ENCODE results near the gene ACACA. TPM values are rescaled to one million over a fixed set of nuclear protein-coding genes. Genes with fewer than 3 reads are reported as not detected.

Gene ACACA
- total and polyA plus RNA-seq, 9 donors, result 18.1 to 38.0 (median 24.4) TPM

DNA sequence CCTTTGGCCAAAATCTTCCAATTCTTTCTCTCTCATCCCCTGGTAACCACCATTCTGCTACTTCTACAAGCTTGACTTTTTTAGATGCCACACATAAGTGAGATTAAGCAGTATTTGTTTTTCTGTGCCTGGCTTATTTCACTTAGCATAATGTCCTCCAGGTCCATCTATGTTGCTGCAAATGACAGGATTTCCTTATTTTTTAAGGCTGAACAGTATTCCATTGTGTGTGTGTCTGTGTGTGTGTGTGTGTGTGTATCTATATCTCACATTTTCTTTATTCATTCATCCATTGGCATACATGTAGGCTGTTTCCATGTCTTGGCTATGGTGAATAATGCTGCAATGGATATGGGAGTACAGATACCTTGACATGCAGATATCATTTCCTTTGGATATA is 6.1 kb downstream of the ACACA start:
- Histone ChIP-seq H3K4me1 (ENCODE audit: control insufficient read depth, insufficient read depth, low read length) (peaks cover 5% of the 10 kb centered on the region), H3K36me3 (ENCODE audit: control insufficient read depth, insufficient read depth, low read length) (no peaks in the 10 kb centered on the region), H3K27ac (ENCODE audit: low read length) (no peak overlapping the region), H3K27me3 (ENCODE audit: control insufficient read depth, insufficient read depth, low read length) (no peaks in the 10 kb centered on the region), H3K9me3 (replicated peaks; ENCODE audit: control insufficient read depth, low read depth, low read length) (no peaks in the 10 kb centered on the region), H3K4me3 (ENCODE audit: low read length) (no peak overlapping the region)
- no peak for DNase-seq

- Histone ChIP-seq H3K27ac (ENCODE audit: low read length) (no peak overlapping the region), H3K27me3 (ENCODE audit: control insufficient read depth, insufficient read depth, low read length) (no peaks in the 10 kb centered on the region), H3K9me3 (replicated peaks; ENCODE audit: control insufficient read depth, low read depth, low read length) (no peaks in the 10 kb centered on the region), H3K4me3 (ENCODE audit: low read length) (no peak overlapping the region), H3K36me3 (ENCODE audit: control insufficient read depth, insufficient read depth, low read length) (no peaks in the 10 kb centered on the region), H3K4me1 (ENCODE audit: control insufficient read depth, insufficient read depth, low read length) (no peaks in the 10 kb centered on the region)
- DNase-seq, result no peak
- WGBS (ENCODE audit: insufficient coverage), result 80% methylated on average over 2 of the region's 5 CpGs
Observed at GRCh38 chr17:37399265-37399803, 7.3 kb downstream of the ACACA start.

GRCh38 chr17:37393352-37393751 is 13.3 kb downstream of the ACACA start:
- H3K36me3 ChIP-seq (ENCODE audit: control insufficient read depth, insufficient read depth, low read length), result peaks cover under 1% of the 10 kb centered on the region
- no peaks in the 10 kb centered on the region for H3K4me1 ChIP-seq (ENCODE audit: control insufficient read depth, insufficient read depth, low read length)
- no peaks in the 10 kb centered on the region for H3K9me3 ChIP-seq (replicated peaks; ENCODE audit: control insufficient read depth, low read depth, low read length)
- no peaks in the 10 kb centered on the region for H3K27me3 ChIP-seq (ENCODE audit: control insufficient read depth, insufficient read depth, low read length)
- no peak for DNase-seq
- no peak overlapping the region for H3K4me3 ChIP-seq (ENCODE audit: low read length)
- H3K27ac ChIP-seq (ENCODE audit: low read length), result no peak overlapping the region
- WGBS (ENCODE audit: insufficient coverage), result 86% methylated on average over 3 of the region's 7 CpGs

- WGBS (ENCODE audit: insufficient coverage), result no CpG with 5 or more reads among the region's 3 CpGs
- Histone ChIP-seq H3K27ac (ENCODE audit: low read length) (no peak overlapping the region), H3K9me3 (replicated peaks; ENCODE audit: control insufficient read depth, low read depth, low read length) (no peaks in the 10 kb centered on the region), H3K4me3 (ENCODE audit: low read length) (no peak overlapping the region), H3K4me1 (ENCODE audit: control insufficient read depth, insufficient read depth, low read length) (no peaks in the 10 kb centered on the region), H3K27me3 (ENCODE audit: control insufficient read depth, insufficient read depth, low read length) (no peaks in the 10 kb centered on the region), H3K36me3 (ENCODE audit: control insufficient read depth, insufficient read depth, low read length) (peaks cover 4% of the 10 kb centered on the region)
- no peak for DNase-seq
Observed at GRCh38 chr17:37392024-37392590, 14.5 kb downstream of the ACACA start.

GRCh38 chr17:37391146-37391545 is 15.5 kb downstream of the ACACA start:
- no peak overlapping the region for H3K4me3 ChIP-seq (ENCODE audit: low read length)
- no peak overlapping the region for H3K27ac ChIP-seq (ENCODE audit: low read length)
- no peaks in the 10 kb centered on the region for H3K9me3 ChIP-seq (replicated peaks; ENCODE audit: control insufficient read depth, low read depth, low read length)
- DNase-seq, result no peak
- WGBS (ENCODE audit: insufficient coverage), result no CpG with 5 or more reads among the region's 6 CpGs
- no peaks in the 10 kb centered on the region for H3K4me1 ChIP-seq (ENCODE audit: control insufficient read depth, insufficient read depth, low read length)
- H3K27me3 ChIP-seq (ENCODE audit: control insufficient read depth, insufficient read depth, low read length), result no peaks in the 10 kb centered on the region
- peaks cover 4% of the 10 kb centered on the region for H3K36me3 ChIP-seq (ENCODE audit: control insufficient read depth, insufficient read depth, low read length)

DNA sequence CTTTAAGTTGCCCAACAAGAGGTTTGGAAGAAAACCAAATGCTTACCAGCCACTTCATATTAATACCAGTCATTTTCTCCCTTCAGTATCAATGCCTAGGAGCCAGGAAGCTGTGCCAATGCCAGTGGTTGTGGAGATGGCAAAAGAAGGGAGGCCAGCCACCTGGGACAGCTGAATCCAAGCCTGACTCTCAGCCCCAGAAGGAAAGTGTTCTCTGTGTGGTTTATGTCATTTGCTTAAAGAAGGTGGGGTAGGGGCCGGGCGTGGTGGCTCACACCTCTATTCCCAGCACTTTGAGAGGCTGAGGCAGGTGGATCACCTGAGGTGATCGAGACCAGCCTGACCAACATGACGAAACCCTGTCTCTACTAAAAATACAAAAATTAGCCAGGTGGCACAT is 17.5 kb downstream of the ACACA start:
- H3K9me3 ChIP-seq (replicated peaks; ENCODE audit: control insufficient read depth, low read depth, low read length), result no peaks in the 10 kb centered on the region
- peaks cover 4% of the 10 kb centered on the region for H3K36me3 ChIP-seq (ENCODE audit: control insufficient read depth, insufficient read depth, low read length)
- H3K4me3 ChIP-seq (ENCODE audit: low read length), result no peak overlapping the region
- H3K27ac ChIP-seq (ENCODE audit: low read length), result no peak overlapping the region
- no peaks in the 10 kb centered on the region for H3K4me1 ChIP-seq (ENCODE audit: control insufficient read depth, insufficient read depth, low read length)
- no peaks in the 10 kb centered on the region for H3K27me3 ChIP-seq (ENCODE audit: control insufficient read depth, insufficient read depth, low read length)
- no peak for DNase-seq
- WGBS (ENCODE audit: insufficient coverage), result no CpG with 5 or more reads among the region's 4 CpGs

GRCh38 chr17:37388266-37388665 is 18.4 kb downstream of the ACACA start:
- Histone ChIP-seq H3K9me3 (replicated peaks; ENCODE audit: control insufficient read depth, low read depth, low read length) (no peaks in the 10 kb centered on the region), H3K36me3 (ENCODE audit: control insufficient read depth, insufficient read depth, low read length) (peaks cover 4% of the 10 kb centered on the region), H3K27ac (ENCODE audit: low read length) (no peak overlapping the region), H3K4me3 (ENCODE audit: low read length) (no peak overlapping the region), H3K4me1 (ENCODE audit: control insufficient read depth, insufficient read depth, low read length) (no peaks in the 10 kb centered on the region), H3K27me3 (ENCODE audit: control insufficient read depth, insufficient read depth, low read length) (no peaks in the 10 kb centered on the region)
- no peak for DNase-seq
- WGBS (ENCODE audit: insufficient coverage), result no CpG with 5 or more reads among the region's 3 CpGs

DNA sequence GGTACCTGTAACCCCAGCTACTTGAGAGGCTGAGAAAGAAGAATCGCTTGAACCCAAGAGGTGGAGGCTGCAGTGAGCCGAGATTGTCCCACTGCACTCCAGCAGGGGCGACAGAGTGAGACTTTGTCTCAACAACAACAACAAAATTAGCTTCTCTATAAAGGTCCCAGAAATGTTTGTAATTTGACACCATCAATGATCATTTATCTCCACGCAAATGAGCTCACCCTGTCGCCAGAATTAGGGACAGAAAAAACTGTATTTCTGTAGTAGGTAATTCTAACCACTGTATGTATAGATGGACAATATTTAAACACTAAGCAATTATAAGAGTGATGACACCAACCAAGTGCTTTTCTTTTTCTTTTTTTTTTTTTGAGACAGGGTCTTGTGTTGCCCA is 20.2 kb downstream of the ACACA start:
- Histone ChIP-seq H3K36me3 (ENCODE audit: control insufficient read depth, insufficient read depth, low read length) (peaks cover 4% of the 10 kb centered on the region), H3K4me3 (ENCODE audit: low read length) (no peak overlapping the region), H3K27me3 (ENCODE audit: control insufficient read depth, insufficient read depth, low read length) (no peaks in the 10 kb centered on the region), H3K27ac (ENCODE audit: low read length) (no peak overlapping the region), H3K9me3 (replicated peaks; ENCODE audit: control insufficient read depth, low read depth, low read length) (no peaks in the 10 kb centered on the region), H3K4me1 (ENCODE audit: control insufficient read depth, insufficient read depth, low read length) (no peaks in the 10 kb centered on the region)
- no peak for DNase-seq
- WGBS (ENCODE audit: insufficient coverage), result no CpG with 5 or more reads among the region's 5 CpGs

DNA sequence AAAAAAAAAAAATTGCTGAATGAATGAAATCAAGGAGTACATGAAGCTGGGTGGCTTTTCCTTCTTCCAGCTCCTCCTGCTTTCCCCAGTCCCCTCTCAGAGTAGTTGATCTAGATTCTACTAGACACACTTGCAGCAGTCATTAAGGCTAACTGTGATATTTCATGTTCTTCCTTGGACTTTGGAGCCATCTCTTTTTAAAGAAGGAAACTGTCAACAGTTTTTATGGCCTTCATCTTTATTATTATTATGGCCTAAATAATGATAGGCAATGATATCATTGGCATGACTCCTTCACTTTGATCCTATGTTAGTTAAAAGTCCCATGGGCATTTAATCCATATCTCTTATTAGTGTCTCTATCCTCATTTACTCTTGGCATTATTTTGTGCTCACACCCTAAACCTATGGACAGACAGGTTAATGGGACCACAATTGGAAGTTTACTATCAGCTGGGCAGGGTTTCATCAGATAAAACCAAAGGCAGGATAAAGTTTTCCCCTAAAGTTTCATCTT is 21.1 kb downstream of the ACACA start:
- Histone ChIP-seq H3K27ac (ENCODE audit: low read length) (no peak overlapping the region), H3K9me3 (replicated peaks; ENCODE audit: control insufficient read depth, low read depth, low read length) (no peaks in the 10 kb centered on the region), H3K4me1 (ENCODE audit: control insufficient read depth, insufficient read depth, low read length) (no peaks in the 10 kb centered on the region), H3K27me3 (ENCODE audit: control insufficient read depth, insufficient read depth, low read length) (no peaks in the 10 kb centered on the region), H3K4me3 (ENCODE audit: low read length) (no peak overlapping the region), H3K36me3 (ENCODE audit: control insufficient read depth, insufficient read depth, low read length) (peaks cover 4% of the 10 kb centered on the region)
- no peak for DNase-seq

DNA sequence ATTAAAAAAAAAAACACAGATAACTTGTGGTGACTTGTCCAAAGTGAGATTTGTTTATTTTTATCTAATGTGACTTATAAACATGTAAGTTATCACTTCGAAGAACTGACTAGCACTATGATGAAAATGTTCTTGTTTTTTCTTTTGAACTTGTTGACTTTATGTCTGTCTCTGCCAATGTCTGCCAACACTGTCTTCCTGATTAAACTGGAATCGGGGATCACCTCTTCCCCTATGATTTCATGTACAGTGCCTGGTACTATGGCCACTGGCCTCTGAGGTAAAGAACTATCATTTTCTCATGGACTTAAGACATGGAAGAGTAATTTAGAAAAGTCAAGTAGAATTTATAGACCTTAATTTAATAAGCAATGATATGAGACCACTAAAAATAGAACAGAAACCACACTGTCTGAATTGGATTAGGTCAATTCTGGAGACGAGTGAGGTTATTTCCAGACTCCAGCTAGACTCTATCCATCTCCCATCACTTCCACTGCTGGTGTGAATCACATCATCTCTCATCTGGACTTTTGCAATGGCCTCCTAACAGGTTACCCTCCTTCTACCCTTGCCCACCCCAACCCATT is 22.0 kb downstream of the ACACA start:
- no peak for DNase-seq
- Histone ChIP-seq H3K27me3 (ENCODE audit: control insufficient read depth, insufficient read depth, low read length) (no peaks in the 10 kb centered on the region), H3K4me1 (ENCODE audit: control insufficient read depth, insufficient read depth, low read length) (no peaks in the 10 kb centered on the region), H3K36me3 (ENCODE audit: control insufficient read depth, insufficient read depth, low read length) (peaks cover 4% of the 10 kb centered on the region), H3K27ac (ENCODE audit: low read length) (no peak overlapping the region), H3K9me3 (replicated peaks; ENCODE audit: control insufficient read depth, low read depth, low read length) (no peaks in the 10 kb centered on the region), H3K4me3 (ENCODE audit: low read length) (no peak overlapping the region)
- 29% methylated on average over 1 of the region's 3 CpGs for WGBS (ENCODE audit: insufficient coverage)
